ENCODE measurements around the gene ATF6.

The ATF6 gene

DNA sequence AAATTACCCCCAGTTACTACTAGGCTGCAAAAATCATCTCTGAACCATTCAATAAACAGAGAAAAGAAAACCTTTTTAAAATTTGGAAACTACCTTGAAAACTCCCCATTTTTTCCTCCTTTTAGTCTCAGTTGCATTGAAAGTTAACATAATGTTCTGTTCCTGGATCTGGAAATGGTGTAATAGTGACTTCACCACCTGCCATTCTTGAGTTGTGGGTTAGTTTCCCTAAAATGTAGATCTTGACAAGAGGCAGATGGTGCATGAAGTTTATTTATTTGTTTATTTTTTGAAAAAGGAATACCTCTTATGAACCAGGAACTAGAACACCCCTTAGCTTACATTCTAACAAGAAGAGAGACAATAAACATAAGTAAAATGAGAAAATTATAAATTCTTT lies 72.8 kb downstream of the ATF6 start:
- DNase-seq = no peak

DNA sequence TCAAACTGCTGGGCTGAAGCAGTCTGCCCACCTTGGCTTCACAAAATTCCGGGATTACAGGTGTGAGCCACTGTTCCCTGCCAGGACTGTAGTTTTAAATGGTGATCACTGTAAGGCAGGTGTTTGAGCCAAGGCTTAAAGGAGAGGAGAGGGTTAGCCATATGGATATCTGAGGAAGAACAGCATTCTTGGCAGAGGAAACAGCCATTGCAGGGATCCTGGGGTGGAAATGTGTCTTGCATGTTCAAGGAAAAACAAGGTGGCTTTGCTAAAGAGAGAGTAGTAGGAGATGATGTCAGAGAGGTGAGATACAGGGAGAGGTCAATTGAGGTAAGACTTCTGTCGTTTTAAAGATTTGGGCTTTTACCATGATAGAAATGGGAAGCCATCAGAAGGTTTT lies 73.5 kb downstream of the ATF6 start:
- no peak for DNase-seq

DNA sequence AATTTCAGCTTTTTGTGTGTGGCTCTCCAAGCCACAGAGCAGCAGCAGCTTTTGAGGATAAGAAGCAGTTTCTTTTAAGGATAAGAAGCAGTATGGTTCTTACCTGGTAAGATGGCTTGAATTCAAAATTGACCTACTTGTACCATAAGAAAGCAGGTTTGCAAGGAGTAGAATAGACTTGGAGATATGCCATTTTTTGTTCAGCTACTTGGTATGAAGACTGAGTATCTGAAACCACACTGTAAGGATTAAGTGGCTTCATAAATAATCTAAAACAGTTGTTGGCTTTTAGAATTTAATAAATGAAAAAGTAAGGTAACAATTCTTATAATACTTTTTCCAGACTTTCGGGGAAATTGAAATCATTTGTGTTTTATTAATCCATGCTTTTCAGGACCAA lies 74.2 kb downstream of the ATF6 start:
- peak; percentile 88 for DNase-seq

DNA sequence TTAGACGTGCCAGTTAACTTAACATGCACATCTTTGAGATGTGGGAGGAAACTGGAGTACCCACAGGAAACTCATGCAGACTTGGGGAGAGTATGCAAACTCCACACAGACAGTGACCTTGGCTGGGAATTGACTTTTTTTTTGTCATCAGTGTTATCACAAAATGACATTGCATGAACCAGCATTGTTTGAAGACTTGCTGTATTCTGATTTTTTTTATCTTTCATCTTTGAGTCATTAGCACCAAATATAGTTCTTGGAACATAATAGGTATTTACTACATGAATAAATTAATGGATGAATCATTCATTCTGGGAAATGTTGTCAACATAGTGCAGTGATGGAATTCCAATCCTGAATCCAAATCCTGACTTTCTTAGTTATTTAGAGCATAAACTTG lies 77.0 kb downstream of the ATF6 start:
- no peak for DNase-seq

DNA sequence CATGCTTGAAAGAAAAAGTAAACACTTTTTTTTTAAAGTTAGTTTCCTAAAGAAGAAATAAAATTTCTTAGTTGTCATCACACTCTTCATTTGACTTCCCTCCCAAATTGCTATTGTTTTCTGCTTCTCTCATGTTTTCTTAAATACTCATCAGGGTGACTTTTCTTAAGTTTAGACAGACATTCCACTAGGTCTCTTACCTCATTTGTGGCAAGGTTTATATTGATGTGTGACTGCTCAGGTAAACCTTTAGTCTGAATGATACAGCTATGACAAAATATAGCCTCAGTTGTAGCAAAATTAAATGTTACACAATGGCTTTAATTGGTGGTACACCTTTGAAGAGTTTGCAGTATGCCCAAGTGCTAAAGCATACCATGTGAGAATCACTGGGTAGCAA lies 78.6 kb downstream of the ATF6 start:
- DNase-seq = no peak

- DNase-seq = no peak
Observed at GRCh38 chr1:161848676-161849075, 82.6 kb downstream of the ATF6 start.

- no peak for DNase-seq
Observed at GRCh38 chr1:161849518-161849917, 83.4 kb downstream of the ATF6 start.

DNA sequence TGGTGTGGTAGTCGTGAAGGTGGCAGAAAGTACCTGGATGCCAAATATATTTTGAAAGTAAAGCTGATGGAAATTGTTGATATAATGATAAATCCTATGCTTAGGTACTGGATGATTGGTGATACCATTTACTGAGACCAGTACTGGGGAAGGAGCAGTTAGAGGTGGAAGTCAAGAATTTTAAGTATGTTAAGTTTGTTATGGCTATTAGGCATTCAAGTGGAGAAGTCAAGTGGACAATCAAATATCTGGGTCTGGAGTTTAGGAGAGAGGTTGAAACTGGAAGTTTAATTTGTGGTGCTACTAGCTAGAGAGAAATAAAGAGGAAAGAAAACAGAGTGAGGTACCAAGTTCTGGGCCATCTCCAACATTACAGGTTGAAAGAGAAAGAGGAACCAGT lies 89.1 kb downstream of the ATF6 start:
- DNase-seq = no peak

DNA sequence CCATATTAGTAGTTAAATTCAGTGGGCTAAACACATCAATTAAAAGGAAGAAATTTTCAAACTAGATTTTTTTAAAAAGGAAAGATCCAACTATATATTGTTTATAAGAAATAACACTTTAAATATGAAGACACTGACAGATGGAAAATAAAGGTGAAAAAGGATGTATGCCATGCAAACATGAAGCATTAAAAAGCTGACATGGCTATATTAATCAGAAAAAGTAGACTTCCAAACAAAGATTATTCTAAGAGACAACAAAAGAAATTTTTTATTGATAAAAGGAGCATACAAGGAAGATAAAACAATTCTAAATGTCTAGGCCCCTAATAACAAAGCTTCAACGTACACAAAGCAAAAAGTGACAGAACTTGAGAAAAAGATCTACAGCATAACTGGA lies 92.2 kb downstream of the ATF6 start:
- DNase-seq = no peak

DNA sequence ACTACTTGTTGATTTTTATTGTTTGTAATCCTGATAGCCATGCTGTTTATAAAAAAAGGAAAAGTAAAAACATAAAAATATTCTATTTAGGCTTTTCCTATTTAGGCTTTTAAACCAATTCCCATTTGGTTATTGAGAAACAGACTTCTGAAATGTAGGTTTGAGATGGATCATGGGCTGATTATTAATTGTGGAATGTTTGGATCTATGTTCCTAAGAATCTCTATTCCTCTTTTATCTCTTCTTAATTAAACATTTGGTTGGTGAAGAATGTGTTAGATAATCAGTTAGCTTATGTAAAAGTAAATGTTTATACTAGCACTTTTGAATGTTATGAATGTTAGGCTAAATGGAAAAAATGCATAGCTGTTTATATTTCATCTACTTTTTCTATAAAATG lies 97.4 kb downstream of the ATF6 start:
- DNase-seq = no peak

GRCh38 chr1:161864577-161864976 lies 98.5 kb downstream of the ATF6 start:
- DNase-seq = no peak

GRCh38 chr1:161866241-161866640 lies 100.1 kb downstream of the ATF6 start:
- no peak for DNase-seq

GRCh38 chr1:161868832-161869231 lies 102.7 kb downstream of the ATF6 start:
- no peak for DNase-seq

GRCh38 chr1:161869291-161869690 lies 103.2 kb downstream of the ATF6 start:
- DNase-seq = no peak

DNA sequence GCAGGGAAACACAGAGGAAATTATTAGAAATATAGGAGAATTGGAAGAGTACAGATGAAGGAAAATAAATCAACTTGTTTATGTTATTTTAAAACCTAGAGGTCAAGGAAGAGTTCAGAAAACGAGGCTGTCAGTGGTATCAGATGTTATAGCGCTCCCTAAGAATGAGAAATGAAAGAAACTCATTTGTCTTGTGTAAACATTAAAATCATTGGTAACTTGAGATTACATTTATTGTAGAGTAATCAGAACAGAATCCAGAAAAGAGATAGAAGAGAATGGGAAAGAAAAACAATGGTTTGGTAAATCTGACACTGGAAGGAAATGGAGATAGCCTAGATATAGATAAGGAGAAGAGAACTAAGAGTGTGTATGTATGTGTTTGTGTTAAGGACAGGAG lies 106.4 kb downstream of the ATF6 start:
- DNase-seq = no peak

DNA sequence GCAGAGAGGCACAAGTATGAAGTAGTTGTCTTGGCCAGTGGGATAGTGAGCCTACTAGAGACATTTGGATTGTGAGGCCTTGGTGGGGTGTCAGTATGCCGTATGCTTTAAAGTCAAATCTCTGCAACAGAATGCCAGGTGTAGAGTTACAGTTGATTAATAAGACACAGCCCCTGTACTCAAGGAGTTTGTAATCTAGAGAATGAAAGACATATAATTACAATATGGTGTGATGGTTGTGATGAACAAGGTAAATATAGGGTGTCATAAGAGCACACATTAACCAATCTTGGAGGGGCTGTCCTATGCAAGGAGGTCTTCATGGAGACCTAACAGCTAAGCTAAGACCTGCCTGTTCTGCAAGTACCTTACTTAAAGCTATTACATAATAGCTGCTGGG lies 113.1 kb downstream of the ATF6 start:
- no peak for DNase-seq

DNA sequence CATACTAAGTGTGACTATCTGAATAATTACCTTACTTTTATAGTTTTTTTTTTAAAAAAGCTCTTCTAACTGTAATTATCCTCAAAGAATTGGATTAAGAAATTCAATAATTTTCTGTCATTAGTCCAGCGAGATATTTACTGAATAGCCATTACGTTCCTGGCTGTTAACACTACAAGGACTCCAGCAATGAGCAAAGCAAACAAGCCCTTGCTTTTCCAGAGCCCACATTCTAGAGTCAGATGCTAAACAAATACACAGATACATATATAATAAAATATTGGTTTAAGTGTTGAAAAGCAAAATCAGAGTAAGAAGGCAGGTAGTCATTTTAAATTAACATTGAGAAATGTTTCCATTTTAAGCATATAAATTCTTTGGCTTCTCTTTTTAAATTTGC lies 118.4 kb downstream of the ATF6 start:
- DNase-seq = peak; percentile 76

DNA sequence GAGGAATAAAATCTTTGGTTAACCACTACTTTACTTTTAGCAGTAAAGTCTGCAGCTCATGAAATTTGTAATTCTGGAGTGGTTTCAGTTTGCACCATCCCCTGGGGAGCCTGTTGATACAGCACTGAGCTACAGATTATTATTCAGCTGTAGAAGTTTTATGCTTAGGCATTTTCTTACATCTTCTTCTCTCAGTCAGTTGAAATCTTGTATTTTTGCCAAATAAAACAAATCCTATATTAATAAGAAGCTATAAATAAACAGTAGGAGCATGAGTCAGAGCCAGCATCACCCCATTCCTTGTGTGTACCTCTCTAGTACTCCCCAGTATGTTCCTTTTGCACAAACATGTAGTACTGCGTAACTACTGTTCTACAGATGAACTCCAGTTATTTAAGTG lies 118.9 kb downstream of the ATF6 start:
- DNase-seq = peak; percentile 29

DNA sequence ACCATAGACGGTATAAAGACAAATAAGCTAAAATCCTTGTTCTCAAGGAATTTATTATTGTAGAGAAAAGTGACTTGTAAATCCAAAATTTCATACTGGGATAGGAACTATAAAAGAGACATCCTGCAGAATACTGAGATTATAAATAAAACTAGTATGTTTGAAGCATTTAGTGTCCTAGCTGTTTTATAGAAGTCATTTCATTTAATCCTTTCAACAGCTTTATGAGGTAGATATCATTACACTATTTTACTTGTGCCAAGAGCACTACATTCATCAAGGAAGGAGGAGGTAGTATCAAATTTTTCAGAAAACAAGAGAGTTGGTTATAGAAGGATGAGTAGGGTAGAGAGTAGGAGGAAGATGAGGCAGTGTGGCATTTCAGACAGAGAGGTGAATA lies 119.6 kb downstream of the ATF6 start:
- DNase-seq = no peak

DNA sequence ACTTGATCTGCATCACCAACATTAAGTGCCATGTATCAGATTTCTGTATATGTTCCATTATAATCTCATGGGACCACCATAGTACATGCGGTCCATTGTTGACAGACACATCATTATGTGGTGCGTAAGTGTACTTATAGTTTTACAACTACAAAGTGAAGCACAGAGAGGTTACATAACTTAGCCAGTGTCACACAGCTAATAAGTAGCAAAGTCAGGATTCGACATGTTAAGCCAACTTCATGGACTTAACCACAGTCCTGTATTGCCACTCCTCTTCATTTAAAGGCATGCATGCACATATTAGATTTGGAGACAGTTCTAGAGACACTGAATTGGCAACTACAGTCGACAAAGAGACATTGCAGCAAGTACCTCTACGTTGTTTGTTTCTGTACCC lies 120.5 kb downstream of the ATF6 start:
- no peak for DNase-seq

DNA sequence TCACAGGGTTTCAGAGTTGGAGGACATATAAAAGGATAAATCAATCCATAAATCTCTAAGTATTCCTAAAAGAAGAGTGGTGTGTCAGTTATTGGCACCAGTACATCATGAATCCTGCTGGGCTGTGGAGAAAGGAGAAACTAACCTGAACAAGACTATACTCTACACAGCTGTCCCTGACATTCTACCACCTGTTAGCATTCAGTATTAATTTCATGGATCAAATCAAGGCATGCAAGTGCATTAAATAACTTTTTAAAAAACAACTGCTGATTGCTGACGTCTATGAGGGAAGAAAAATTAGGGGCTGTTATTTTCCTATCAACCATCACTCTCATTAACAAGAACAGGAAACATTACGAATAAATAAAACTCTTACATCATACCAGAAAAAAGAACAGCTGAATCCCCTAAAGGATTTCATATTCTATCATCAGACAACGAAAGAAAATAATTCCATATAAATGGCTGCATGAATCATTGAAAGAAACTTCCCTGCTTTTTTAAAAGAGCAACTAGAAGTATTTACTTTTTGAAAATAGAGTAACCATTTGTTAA lies 121.7 kb downstream of the ATF6 start:
- DNase-seq = no peak

- DNase-seq = no peak
Observed at GRCh38 chr1:161890574-161890973, 124.5 kb downstream of the ATF6 start.

GRCh38 chr1:161899091-161899490 lies 133.0 kb downstream of the ATF6 start:
- no peak for DNase-seq

DNA sequence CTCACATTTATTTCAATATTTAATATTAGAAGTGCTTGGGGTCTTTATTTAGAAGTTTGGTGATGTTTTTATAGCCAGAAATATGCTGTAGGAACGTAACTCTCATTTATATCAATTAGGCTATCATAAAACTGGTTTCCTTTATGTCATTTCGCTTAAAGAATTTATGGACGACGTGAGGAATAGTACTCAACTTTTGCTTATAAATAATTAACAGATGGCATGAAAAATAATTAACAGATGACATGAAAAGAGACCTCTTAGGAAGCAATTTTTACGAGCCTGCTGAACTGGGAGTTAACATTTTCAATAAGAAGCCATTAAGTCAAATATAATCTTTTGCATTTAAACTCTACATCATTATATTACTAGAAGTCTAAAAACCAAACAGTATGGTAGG lies 134.0 kb downstream of the ATF6 start:
- DNase-seq = no peak

GRCh38 chr1:161902182-161902581 lies 136.1 kb downstream of the ATF6 start:
- no peak for DNase-seq

GRCh38 chr1:161905269-161905884 lies 139.3 kb downstream of the ATF6 start:
- DNase-seq = no peak
